ENCODE results near the gene MTHFD1L.
"Not testable (repeated sequence)": the region's sequence is repeated elsewhere in the genome, so short reads cannot be mapped to it uniquely, and the experiment has no call there.

MTHFD1L gene

DNA sequence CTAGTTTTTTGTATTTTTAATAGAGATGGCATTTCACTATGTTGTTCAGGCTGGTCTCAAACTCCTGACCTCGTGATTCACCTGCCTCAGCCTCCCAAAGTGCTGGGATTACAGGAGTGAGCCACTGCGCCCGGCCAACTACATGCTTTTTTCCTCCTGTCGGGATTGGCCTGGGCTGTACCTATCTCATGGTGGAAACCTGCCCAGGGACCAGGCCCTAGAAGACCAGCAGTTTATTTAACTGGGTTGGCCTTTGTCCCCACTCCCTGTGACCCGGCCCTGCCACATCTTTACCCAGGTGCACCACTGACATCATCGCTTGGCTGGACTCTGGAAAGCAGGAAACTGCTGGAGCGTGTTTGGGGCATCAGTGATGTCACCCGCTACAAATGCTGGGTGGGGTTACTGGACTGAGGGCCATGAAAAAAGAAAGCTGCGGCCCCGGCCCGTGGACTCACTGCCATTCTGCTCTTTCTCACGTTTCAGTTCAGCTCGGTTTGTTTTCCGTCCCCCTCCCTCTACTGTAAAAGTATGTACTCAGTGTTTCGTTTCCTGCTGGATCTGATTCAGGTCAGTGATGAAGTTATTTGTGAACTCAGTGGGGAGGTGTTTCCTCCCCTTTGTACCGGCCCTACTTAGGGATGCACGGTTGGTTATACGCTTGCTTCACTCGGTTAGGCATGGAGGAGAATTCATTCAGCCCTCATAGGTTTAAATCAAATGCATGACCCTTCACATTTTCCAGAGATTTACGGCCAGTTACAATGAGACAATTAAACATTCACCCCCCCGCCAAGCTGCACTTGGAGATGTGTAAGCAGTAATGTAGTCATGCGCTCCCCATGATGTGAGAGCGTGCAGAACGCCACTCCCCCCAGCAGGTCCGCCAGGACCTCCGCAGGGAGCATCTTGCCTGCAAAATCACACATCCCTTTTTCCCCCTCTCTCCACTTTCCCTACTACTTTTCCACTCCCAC, 179.3 kb downstream of the MTHFD1L start:
- DNase-seq: no peak

DNA sequence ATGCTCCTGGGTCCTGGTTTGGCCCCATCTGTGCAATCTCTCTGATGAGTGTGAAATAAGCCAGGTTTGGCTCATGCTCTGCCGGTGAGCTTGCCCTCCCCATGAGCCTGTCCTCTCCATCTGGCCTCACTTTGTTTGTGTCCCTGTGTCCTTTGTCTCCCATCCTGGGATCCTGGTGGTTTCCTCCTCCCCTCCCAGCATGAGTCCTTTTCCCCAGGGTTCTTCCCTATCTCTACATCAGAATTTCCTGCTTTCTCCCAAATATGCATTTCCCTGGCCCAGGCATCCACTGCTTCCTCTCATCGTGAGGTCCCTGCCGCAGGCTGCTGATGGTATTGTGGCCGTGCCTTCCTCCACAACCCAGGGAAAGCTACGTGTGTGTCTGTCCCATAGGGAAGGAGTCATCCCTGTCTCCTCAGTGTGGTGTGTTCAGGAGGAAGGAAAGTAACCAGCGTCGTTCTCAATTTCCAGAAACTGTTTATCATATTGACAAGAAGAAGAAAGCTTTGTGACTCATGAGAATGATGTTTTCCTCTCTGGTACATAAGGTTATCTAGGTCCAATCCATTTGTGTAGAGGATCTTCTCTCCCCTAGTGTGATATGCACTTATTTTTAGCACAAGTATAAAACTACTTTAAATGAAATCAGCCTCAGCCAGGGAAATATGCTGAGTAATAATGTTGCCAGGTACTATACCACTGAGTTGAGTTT, 180.2 kb downstream of the MTHFD1L start:
- DNase-seq: not testable (repeated sequence)

DNA sequence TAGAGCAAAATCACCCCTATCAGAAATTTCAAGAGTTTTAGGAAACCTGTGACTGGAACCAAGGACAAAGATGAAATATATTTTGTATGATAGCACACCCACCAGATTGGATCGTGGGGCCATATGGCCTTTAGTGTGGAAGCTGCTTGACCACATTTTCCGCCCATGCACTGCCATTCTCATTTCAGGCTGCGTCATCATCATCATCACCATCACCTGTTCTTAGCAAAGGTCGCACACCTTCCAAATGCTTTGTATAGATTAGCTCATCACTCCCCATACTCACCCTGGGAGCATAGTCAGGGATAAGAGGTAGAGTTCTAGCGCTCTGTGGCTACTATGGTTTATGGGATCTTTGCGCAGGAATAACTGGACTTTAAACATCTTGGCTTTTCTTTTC, 185.7 kb downstream of the MTHFD1L start:
- DNase-seq: no peak

DNA sequence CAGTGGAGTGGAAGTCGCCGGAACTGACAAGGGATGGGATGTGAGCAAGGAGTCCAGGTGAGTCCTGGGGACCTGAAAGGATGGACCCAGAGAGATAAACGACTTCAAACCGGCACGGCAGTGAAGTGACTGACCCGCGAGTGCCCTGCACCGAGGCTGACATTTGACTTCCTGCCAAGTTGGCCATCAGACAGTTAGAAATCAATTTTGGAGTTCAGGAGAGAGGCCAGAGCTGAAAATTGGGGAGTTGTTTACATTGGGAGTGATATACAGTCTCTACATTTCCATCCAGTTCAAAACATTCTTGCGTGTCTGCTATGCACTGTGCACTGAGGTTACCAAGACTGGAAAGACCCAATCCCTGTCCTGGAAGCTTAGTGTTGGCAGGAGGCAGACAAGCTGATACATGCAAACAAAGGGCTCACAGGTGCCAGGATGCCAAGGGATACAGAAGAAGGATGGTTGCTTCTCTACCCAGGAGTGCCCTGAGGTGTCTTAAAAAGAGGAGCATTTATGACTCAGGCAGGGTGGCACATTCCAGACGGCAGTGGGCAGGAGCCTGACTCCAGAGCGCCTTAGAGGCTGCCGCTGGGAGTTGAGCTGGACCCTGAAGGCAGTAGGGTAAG, 186.6 kb downstream of the MTHFD1L start:
- no peak for DNase-seq

DNA sequence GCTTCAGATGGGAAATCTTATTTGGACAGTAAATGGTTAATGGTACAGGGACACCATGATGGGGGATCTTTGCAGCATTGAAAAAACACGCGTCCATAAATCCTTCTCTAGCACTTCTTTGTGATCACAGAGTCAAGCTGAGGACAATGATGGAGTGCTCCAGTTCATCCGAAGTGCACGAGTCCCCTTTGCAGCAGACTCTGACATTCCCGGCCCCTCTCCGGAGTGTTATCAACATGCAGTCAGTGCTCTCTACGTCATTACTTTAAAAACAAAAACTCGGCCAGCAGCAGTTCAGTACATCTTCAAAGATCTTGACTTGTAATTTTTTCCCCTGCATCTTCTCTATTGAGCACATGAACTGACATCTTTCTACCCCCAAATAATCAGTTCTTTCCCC, 188.8 kb downstream of the MTHFD1L start:
- DNase-seq: no peak

DNA sequence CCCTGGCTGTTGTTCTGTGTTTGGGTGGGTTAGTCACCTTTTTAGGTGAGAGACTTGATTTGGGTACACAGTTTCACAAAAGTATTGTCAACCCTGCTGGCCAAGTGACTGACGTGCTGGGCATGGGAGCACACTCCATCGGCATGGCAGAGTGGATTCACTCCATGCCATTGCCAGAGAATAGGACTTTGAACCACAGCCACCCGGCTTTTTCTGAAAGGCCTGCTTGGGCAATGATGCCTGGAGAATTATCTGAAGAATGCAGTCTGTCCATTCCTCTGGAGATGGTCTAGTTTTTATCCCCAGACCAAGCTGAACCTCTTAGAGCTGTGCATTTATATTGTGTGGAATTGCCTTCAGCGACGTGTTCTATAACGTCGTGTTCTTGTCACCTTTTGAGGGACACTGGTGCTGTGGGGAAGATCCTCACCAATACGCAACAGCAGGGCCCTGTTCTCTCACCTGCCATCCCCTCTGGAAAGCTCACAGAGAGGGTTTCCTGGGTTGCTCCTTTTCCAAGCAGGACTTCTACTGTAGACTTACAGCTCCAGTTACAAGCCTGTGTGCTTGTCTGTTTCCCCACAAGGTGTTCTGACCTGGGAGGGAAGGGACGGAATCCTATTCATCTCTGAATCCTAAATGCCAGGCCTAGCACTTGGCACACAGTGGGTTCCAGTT, 190.9 kb downstream of the MTHFD1L start:
- no peak for DNase-seq

DNA sequence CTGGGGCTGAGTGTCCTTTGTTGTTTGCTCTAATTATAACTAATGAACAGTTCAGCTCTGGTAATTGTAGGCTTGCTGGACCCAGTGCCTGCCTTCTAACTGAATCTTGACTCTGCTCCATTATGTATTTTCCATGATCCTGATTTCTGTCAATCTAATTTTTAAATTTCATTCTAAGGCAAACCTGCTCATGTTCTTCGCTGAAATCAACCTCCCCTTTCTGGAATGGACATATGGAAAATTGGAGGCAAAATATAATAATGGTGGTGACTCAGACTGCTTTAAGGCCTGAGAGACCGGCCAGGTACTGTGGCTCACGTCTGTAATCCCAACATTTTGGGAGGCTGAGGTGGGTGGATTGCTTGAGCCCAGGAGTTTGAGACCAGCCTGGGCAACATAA, 191.6 kb downstream of the MTHFD1L start:
- no peak for DNase-seq

DNA sequence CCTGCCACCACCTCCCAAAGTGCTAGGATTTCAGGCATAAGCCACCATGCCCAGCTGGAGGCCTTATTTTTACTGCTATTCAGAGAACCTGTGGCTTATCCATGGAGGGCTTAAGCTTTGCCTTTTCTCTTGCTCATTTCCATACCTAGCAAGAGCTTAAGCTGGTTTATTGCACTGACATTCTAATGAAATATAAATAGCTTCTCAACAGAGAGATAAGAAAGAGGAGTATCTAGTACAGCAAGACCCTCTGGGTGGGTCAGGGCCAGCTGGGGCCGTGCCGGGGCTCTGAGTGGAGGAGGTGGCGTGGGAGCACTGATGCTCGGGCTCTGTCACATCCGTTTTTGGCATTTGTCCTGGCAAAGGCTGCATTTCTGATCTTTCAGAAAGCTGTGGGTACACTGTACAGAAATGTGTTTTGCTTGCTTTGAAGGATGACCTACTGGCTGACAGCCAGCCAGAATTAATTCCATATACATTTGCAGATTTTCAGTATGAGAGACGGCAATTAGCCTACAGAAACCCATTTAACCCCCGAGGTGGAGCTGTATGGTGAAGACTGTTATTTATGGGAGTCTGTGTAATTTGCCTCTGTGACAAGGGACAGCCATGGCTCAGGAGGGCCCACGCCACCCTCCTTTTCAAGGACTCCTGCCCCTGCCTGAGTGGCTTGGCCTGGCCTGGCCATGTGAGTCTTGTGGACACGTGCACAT, 192.7 kb downstream of the MTHFD1L start:
- DNase-seq: no peak

DNA sequence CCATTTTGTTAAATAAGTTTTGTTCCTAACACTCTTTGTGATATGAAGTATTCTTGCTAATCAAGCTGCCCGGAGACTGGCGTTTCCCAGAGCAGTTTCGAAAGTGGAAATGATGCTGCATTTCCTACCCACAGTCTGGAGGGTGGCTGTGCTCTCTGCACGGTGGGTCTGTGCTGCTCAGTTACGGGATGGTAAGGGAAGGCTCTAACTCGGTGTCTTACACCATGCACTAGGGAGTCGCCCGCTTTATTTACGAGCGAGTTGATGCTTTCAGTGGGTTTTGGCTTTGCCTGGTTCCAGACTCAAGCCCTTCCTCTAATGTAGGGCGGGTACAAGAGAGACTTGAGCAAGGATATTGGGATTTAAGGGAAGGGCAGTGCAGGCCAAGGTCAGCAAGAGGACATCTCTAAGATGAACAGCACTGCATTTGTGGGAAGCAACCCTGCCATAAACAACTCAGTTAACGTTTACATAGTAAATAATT, 194.2 kb downstream of the MTHFD1L start:
- peak in 2 of 3 donors; percentile 13 to 24 for DNase-seq

DNA sequence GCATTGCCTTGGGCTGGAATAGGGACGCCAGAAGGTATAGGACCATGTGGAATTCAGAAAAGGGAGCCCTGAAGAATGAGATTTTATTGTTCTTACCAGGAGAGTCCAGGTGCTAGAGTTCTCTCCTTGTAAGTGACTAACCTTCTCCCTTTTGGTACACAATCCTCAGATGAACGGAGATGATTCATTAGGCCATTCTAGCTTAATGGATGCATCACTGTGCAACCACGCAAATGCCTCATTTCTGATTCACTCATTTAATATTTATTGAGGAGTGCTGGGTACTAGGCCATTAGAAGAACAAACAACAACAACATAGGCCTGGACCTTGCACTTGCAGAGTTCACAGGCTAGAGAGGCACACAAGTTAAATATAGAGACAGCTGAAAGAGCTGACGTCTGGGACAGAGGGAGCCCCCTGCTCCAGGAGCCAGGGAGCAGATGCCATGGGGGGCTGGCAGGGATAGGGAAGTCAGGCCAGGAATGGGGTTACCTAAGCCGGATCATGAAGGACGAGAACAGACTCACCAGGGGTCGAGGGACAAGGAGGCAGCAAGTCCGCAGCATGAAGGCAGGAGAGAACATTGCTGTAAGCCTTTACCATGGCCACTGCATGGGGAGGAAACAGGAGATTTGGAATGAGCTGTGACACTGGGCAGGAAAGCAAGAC, 194.7 kb downstream of the MTHFD1L start:
- peak in 1 of 3 donors; percentile 4 for DNase-seq

DNA sequence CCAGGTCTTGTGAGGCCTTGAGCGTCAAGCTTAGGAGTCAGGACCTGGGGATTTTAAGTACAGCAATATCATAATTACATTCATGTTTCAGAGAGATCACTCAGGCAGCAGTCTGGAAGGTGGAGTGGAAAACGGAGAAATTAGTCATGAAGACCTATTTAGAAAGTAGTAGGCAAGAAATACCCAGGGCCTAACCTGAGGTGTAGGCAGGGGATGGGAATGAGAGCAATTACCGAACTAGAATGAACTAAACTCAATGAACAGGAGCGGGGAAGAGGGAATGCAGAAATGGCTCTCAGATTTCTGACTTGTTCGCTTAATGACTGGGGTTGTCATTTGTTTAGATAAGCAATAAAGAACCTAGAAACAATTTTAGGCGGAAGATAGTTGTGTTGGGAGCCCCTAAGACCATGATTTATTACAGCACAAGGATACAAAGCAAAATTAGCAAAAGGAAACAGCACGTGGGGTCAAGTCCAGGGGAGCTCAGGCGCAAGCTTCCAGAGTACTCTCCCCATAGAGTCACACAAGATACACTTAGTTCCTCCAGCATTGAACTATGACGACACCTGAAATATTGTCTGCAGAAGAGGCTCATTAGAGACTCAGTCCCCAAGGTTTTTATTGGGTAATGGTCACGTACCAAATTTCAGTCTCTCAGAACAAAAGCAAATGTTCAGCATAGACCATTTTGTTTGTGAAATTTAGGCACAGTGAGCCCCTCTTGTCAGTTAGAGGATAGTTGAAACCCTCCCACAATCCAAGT, 195.4 kb downstream of the MTHFD1L start:
- no peak for DNase-seq

DNA sequence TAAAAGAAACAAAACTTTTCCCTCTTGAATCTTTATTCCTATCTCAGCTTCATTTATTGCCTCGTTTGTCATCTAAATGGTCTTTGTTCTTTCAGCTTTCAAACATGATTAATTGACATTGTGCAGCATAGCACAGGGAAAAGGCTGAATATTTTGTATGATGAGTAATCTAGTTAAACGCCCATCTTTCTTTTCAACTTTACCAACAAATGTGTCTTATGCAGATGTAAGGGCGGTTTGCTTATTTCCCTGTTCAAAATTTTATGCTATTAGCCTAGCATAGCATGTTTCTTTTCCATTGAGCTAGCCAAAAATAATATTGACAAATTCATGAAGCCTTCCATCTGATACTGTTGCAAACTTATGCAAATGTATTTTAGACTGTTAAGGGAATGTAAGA, 197.8 kb downstream of the MTHFD1L start:
- no peak for DNase-seq

DNA sequence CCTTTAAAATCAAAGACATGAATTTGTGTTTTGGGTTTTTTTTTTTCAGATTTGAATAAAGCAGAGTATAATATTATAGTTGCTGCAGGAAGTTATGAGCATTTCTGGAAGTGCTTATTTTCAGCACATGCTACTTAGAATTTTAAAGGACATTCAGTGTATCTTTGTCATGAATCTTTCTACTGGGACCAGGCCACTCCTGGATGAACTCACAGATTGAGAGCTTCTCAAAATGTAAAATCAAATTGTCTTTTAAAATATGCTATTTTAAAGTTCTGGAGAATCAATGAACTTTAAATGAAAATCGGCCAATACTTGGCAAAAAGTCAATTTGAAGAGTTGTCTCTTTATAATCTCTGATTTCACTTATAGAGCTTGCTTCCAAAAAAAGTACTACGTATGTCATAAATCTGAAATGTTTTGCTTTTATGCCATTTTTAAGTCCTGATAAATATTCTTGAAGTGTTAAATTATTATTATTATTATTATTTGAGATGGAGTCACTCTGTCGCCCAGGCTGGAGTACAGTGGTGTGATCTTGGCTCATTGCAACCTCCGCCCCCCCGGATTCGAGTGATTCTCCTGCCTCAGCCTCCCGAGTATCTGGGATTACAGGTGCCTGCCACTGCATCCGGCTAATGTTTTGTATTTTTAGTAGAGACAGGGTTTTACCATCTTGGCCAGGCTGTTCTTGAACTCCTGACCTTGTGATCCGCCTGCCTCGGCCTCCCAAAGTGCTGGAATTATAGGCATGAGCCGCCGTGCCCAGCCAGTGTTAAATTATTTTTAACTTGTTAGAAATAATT, 198.5 kb downstream of the MTHFD1L start:
- DNase-seq: no peak

DNA sequence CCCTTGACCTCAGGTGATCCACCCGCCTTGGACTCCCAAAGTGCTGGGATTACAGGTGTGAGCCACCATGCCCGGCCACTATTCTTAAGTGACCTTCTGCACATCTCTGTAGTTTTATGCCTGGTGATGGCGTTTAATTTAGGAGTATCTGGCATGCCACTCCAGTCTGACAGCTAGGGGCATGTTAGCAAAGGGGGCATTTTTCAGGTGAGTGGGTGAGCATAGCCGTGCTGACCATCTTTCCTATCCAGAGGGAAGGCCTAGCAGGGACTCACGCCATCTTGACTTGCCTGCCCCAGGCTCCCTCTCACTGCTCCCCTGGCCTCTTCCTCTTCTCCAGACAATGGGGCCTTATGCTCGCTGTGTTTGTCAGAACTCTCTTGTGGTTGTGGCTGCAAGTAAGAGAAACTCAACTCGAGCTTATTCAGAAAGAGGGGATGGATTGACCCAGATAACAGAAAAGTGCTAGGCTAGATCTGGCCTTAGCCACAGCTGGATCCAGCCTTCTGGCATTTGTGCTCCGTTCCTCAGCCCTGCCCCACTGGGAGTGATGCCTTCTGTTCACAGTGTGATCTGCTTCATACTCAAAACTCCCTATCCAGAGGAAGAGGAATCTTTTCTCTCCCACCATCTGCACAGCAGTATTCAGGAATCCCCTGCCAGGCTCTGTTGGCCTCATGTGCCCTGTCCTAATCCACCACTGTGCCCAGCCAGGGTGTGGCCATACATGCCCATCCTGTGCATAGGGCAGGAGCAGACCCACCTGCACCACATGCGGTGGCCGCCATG, 199.7 kb downstream of the MTHFD1L start:
- DNase-seq: no peak

DNA sequence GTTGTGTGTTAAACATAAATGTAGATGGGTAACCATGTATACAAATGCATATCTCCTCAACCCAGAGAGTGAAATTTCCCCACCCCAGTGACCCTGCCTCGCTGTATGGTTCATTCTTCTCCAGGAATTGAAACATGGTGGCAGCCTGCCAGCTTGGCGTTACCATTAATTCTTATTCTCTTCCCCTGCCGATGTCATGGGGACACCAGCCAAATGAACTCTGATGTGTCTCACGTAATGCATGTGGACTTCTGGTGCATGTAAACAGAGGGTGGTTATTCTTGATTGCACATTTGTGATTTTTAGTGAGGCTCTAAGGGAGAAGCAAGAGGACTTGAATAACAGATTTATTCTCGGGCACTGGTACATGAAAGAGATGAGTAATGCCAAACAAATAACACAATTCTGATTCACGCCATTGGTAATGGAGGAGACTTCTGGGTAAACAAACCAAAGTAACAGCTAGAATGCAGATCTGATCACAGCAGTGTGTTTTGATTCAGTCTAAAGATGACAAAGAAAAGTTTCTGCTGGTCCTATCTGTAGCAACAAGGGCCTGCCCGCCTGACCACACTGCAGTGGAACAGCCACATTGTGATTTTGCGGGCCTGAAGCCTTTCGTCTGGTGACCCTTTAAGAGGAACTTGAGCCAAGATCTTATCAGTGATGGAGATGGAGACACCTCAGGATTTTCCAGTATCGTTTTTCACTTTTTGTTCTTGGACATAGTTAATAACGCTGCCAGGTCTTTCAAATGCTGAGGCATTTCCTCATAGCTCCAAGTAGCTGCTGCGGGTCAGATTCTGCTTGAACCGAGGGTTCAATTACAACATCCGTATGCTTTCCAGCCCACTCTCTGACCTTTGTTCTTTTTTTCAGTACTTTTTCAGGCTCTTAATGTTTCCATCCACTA, 202.4 kb downstream of the MTHFD1L start:
- no peak for DNase-seq

DNA sequence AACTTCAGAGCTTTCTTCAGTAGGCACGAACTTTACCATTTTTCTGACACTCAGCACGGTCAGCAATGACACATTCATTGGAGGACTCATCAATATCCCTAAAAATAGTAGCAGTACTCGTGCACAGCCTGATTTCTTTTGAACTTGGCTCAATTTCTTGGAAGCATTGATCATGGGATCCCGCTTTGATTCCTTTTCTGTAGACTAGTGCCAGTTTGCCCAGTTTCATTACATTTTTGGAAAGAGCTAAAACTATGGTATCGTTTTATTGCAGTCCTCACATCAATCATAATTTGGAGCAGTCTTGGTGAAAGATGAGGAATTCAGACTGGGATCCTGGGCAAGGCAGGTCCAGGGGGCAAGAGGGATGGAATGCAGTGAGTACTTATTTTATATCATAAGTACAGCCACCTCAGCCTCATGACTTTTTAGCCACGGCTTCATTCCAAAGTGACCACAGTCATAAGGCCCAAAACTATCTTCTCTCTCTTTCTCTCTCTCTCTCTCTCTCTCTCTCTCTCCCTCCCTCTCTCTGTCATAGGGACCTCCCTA, 203.3 kb downstream of the MTHFD1L start:
- DNase-seq: no peak

DNA sequence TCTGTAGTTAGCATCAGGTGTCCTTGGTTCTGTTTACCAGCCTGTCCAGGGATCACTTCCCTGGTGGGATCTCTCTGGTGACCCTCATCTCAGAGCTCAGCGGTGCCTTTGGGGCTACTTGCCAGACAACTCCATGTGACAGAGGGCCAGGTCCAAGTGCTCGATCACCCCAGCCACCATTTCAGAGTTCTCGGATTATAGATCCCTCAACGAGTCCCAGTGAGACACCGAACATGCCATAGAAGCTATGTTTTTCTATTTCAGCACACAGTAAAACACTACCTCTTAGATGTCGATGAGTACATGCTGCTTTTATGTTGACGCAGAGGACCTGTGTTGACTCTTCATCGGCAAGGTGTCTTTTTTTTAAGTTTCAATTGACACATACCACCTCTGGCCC, 204.1 kb downstream of the MTHFD1L start:
- DNase-seq: no peak

DNA sequence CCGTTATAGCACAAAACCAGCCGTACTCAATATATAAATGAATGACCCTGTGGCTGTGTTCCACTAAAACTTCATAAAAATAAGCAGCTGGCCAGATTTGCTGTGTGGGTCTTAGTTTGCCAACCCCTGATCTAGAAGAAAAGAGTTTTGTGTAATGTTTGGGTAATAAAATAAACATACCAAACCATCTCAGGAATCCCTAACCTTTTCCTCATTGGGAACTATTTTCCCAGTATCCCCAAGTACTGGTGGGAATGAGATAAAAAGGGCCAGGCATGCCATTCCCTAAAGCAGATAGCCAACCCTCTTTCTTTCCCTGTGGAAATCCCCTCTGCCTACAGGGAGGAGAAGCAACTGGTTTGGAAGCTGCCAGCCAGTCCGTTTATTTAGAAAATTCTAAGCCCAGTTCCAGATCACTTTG, 205.1 kb downstream of the MTHFD1L start:
- DNase-seq: no peak

Data from suppressor macrophage treated with lipopolysaccharide for 1 hour (primary cell).